Measurements from ENCODE around the gene TNS1. TPM values are rescaled to one million over a fixed set of nuclear protein-coding genes. Genes with fewer than 3 reads are reported as not detected.
A peak's percentile ranks its signal among the peaks of the same experiment; 100 is the strongest.

TNS1 gene
- total RNA-seq, 2 donors from 2014 or later: 20.6 to 164 TPM

DNA sequence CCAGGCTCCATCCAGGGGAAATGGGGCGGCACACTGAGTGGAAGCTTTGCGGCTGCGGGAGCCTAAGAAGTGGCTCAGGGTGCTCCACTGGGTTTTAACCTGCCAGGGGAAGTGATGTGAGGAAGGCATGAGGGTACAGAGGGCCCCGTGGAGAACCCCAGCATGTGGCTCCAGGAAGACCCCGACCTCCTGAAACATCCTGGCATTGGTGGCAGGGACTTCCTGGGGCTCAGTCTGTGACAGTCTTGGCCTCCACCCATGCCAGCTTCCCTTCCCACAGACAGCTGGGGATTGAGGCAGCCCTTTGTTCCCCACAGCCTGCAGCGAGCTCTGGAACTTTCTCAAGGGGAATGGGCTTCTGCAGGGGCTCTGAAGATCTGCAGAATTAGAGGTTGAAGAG, 146.6 kb downstream of the TNS1 start:
- no peak overlapping the region for H3K27ac ChIP-seq
- intact Hi-C loops (cut with DNase I): no loop called here
- H3K9me3 ChIP-seq: no peaks in the 10 kb centered on the region
- no peaks in the 10 kb centered on the region for H3K36me3 ChIP-seq
- TF ChIP-seq, protein P1, sequence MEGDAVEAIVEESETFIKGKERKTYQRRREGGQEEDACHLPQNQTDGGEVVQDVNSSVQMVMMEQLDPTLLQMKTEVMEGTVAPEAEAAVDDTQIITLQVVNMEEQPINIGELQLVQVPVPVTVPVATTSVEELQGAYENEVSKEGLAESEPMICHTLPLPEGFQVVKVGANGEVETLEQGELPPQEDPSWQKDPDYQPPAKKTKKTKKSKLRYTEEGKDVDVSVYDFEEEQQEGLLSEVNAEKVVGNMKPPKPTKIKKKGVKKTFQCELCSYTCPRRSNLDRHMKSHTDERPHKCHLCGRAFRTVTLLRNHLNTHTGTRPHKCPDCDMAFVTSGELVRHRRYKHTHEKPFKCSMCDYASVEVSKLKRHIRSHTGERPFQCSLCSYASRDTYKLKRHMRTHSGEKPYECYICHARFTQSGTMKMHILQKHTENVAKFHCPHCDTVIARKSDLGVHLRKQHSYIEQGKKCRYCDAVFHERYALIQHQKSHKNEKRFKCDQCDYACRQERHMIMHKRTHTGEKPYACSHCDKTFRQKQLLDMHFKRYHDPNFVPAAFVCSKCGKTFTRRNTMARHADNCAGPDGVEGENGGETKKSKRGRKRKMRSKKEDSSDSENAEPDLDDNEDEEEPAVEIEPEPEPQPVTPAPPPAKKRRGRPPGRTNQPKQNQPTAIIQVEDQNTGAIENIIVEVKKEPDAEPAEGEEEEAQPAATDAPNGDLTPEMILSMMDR (IDR thresholded peaks at IDR 0.05): no peak
- no peaks in the 10 kb centered on the region for H3K27me3 ChIP-seq
- no peak for DNase-seq
- H3K4me3 ChIP-seq: no peak overlapping the region
- no peaks in the 10 kb centered on the region for H3K4me1 ChIP-seq
- H3K9ac ChIP-seq (ENCODE audit: low read depth in 2 of 2, low read length in 2 of 2): no peak overlapping the region

DNA sequence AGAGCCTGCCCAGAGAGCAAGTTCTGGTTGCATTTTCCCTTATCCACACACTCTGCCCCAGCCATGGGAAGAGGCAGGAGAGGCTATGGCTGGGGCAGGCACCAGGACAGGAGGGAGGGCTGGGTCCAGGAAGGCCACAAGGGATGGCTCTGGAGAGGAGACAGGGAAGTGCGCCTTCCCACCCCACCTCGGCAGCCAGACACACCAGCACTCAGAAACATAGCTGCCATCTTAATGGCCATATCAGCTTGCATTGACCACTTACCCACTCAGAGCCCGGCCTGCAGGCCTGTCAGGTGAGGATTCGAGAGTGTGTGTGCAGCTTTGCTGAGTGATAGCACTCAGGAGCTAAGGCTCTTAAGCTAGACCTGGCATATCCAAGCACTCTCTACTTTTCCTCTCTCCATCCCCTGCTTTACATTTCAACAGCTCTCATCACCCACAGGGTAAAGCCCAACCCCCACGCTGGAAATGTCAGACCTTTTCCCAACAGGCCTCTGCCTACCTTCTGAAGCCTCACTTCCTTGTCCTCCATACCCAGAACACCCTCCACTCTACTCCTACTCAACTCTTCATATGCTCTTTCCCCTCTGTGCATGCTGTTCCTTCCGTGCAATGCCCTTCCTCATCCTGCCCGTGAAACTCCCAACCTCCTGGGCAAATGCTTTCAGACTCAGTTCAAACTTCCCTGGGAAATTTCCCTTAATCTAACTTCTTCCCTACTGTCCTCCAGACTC, 147.9 kb downstream of the TNS1 start:
- intact Hi-C loops (cut with DNase I): no loop called here
- H3K9ac ChIP-seq (ENCODE audit: low read depth in 2 of 2, low read length in 2 of 2): no peak overlapping the region
- no peaks in the 10 kb centered on the region for H3K27me3 ChIP-seq
- TF ChIP-seq, protein P1 (IDR thresholded peaks at IDR 0.05): no peak
- no peaks in the 10 kb centered on the region for H3K9me3 ChIP-seq
- no peak overlapping the region for H3K27ac ChIP-seq
- H3K36me3 ChIP-seq: no peaks in the 10 kb centered on the region
- H3K4me1 ChIP-seq: no peaks in the 10 kb centered on the region
- H3K4me3 ChIP-seq: no peak overlapping the region
- DNase-seq: no peak

DNA sequence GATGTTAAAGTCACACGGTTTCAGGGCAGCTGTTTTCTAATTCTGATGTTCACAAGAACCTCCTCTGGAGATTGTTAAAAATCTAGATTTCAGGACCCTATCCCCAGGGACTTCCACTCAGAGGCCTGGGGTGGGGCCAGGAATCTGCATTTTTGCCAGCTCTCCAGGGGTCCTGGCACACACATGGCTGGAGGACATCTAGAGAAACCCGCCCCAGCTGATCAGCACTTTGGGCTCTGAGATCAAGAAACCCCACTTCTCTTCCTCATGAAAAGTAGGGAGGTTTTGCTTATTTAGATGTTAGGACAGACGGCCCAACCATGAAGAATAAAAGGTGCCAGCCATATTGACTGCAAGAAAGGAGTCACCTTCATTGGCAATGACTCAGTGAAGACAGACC, 148.8 kb downstream of the TNS1 start:
- Histone ChIP-seq H3K27ac (no peak overlapping the region), H3K9ac (ENCODE audit: low read depth in 2 of 2, low read length in 2 of 2) (no peak overlapping the region), H3K36me3 (no peaks in the 10 kb centered on the region), H3K27me3 (no peaks in the 10 kb centered on the region), H3K4me1 (no peaks in the 10 kb centered on the region), H3K9me3 (no peaks in the 10 kb centered on the region), H3K4me3 (no peak overlapping the region)
- intact Hi-C loops (cut with DNase I): no loop called here
- DNase-seq: no peak
- TF ChIP-seq, protein P1 (IDR thresholded peaks at IDR 0.05): no peak

DNA sequence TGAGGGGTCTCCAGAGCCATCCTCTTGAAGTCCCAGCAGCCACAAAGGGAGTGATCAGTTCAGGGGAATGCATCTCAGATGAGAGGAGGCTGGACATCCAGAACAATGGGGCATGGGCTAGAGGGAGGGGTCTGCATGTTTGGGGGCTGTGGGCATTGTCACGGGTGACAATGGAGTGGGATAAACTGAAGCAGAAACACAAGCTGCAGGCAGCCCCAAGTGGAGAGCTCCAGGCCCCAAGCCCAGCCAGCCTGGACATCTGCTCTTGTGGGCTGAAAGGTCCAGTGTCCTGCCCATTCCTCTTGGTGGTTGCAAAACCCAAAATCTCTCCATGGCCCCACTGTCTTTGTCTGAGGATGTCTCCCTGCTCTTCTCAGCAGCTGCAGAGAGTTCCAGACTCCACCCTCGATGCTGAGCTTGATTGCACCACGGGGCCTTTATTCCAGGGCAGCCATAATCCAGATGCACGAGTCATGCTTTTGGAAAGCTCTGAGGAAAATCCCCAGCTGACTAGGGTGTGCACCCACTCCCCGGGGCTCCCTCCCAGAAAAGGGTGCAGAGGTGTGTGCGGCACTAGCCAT, 149.4 kb downstream of the TNS1 start:
- no peaks in the 10 kb centered on the region for H3K36me3 ChIP-seq
- H3K9ac ChIP-seq (ENCODE audit: low read depth in 2 of 2, low read length in 2 of 2): no peak overlapping the region
- no peaks in the 10 kb centered on the region for H3K4me1 ChIP-seq
- H3K9me3 ChIP-seq: no peaks in the 10 kb centered on the region
- no peaks in the 10 kb centered on the region for H3K27me3 ChIP-seq
- peak; percentile 37 for DNase-seq
- no peak overlapping the region for H3K4me3 ChIP-seq
- intact Hi-C loops (cut with DNase I): no loop called here
- TF ChIP-seq, protein P1 (IDR thresholded peaks at IDR 0.05): no peak
- no peak overlapping the region for H3K27ac ChIP-seq

DNA sequence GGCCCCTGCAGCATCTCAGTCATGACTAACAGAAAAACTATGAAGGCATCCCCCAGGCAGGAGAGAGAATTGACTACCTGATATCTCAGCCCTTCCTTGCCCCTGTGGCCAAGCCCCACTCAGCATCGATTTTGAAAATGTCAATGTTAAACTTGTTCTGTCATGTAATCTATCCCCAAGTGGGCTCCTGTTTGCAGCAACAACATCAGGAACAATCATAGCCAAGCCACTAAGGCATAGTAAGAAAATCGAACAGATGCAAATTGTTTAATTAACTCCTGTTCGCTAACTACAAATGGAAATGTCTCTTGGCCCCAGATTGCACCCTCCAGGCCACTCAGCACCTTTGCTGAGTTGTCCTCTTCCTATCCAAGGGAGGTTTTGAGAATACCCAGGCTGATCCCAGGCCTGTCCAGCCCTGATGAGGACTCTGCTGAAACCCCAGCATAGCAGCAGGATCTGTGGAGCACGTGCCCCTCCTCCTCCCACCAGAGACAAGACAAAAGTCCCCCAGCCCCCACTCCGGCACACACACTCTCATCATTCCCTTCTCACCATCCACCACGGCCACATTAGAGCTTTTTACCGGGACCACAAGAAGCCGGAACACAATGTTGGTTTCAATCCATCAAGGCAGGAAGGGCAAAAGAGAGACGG, 150.1 kb downstream of the TNS1 start:
- intact Hi-C loops (cut with DNase I): no loop called here
- H3K27ac ChIP-seq: no peak overlapping the region
- H3K4me3 ChIP-seq: no peak overlapping the region
- no peak for DNase-seq
- H3K9me3 ChIP-seq: no peaks in the 10 kb centered on the region
- H3K27me3 ChIP-seq: no peaks in the 10 kb centered on the region
- H3K36me3 ChIP-seq: no peaks in the 10 kb centered on the region
- no peak overlapping the region for H3K9ac ChIP-seq (ENCODE audit: low read depth in 2 of 2, low read length in 2 of 2)
- no peaks in the 10 kb centered on the region for H3K4me1 ChIP-seq
- TF ChIP-seq, protein P1 (IDR thresholded peaks at IDR 0.05): no peak

Data from colonic mucosa (tissue), 4 donors.